HL-60 (cell line): ENCODE measurements around the gene PIK3R5.

Experiments used
- CTCF ChIP-seq: IDR thresholded peaks from one replicate; pipeline ENCODE4 v1.5.1; 2011; ENCODE audit warnings: low read length, control low read depth, inconsistent platforms; ENCODE audit not compliant: insufficient read depth
- GABPA ChIP-seq: IDR thresholded peaks from 2 replicates; pipeline ENCODE4 v1.6.1; 2012; ENCODE audit warnings: low read depth
- POLR2AphosphoS5 ChIP-seq: IDR thresholded peaks from 2 replicates; pipeline ENCODE4 v1.6.1; 2012; ENCODE audit warnings: low read depth
- REST ChIP-seq: IDR thresholded peaks from 2 replicates; pipeline ENCODE4 v1.6.1; 2012; ENCODE audit warnings: low read depth; ENCODE audit not compliant: insufficient replicate concordance
- SPI1 ChIP-seq: IDR thresholded peaks from 2 replicates; pipeline ENCODE4 v1.6.1; 2012; ENCODE audit warnings: low read depth, mild to moderate bottlenecking, borderline replicate concordance

GRCh38 chr17:8838551-8839095 is 126.9 kb downstream of the PIK3R5 start:
- TF ChIP-seq CTCF (no peak), POLR2AphosphoS5 (no peak), REST (no peak), GABPA (no peak), SPI1 (no peak)
